Measurements from ENCODE around the gene PHF11.

PHF11 gene

GRCh38 chr13:49539313-49539712 is 43.6 kb downstream of the PHF11 start:
- Histone ChIP-seq H3K4me2 (ENCODE audit: low read length) (no peak overlapping the region), H2AFZ (ENCODE audit: low read depth, low read length) (no peak overlapping the region), H3K9me3 (ENCODE audit: insufficient read depth, low read length) (no peaks in the 10 kb centered on the region), H3K27ac (ENCODE audit: low read length) (no peak overlapping the region), H3K4me1 (ENCODE audit: low read length) (no peaks in the 10 kb centered on the region), H4K20me1 (ENCODE audit: insufficient read depth, low read length) (no peaks in the 10 kb centered on the region), H3K4me3 (ENCODE audit: low read length) (no peak overlapping the region), H3K9ac (ENCODE audit: low read length) (no peak overlapping the region), H3K36me3 (replicated peaks; ENCODE audit: low read depth, low read length) (peaks cover 15% of the 10 kb centered on the region), H3K79me2 (ENCODE audit: low read length) (no peaks in the 10 kb centered on the region), H3K27me3 (ENCODE audit: low read depth, low read length) (no peaks in the 10 kb centered on the region)
- TF ChIP-seq CTCF (IDR thresholded peaks at IDR 0.05; ENCODE audit: low read depth, low read length) (no peak), EZH2phosphoT487 (IDR thresholded peaks at IDR 0.05; ENCODE audit: low read depth) (no peak)

GRCh38 chr13:49539746-49540145 is 44.0 kb downstream of the PHF11 start:
- Histone ChIP-seq H4K20me1 (ENCODE audit: insufficient read depth, low read length) (no peaks in the 10 kb centered on the region), H2AFZ (ENCODE audit: low read depth, low read length) (no peak overlapping the region), H3K79me2 (ENCODE audit: low read length) (no peaks in the 10 kb centered on the region), H3K4me1 (ENCODE audit: low read length) (no peaks in the 10 kb centered on the region), H3K27me3 (ENCODE audit: low read depth, low read length) (no peaks in the 10 kb centered on the region), H3K4me2 (ENCODE audit: low read length) (no peak overlapping the region), H3K36me3 (replicated peaks; ENCODE audit: low read depth, low read length) (peaks cover 15% of the 10 kb centered on the region), H3K9ac (ENCODE audit: low read length) (no peak overlapping the region), H3K27ac (ENCODE audit: low read length) (no peak overlapping the region), H3K9me3 (ENCODE audit: insufficient read depth, low read length) (no peaks in the 10 kb centered on the region), H3K4me3 (ENCODE audit: low read length) (no peak overlapping the region)
- TF ChIP-seq CTCF (IDR thresholded peaks at IDR 0.05; ENCODE audit: low read depth, low read length) (no peak), EZH2phosphoT487 (IDR thresholded peaks at IDR 0.05; ENCODE audit: low read depth) (no peak)

GRCh38 chr13:49540552-49540951 is 44.8 kb downstream of the PHF11 start:
- H3K79me2 ChIP-seq (ENCODE audit: low read length) = no peaks in the 10 kb centered on the region
- no peaks in the 10 kb centered on the region for H3K27me3 ChIP-seq (ENCODE audit: low read depth, low read length)
- H3K4me3 ChIP-seq (ENCODE audit: low read length) = no peak overlapping the region
- H3K9me3 ChIP-seq (ENCODE audit: insufficient read depth, low read length) = no peaks in the 10 kb centered on the region
- H3K4me1 ChIP-seq (ENCODE audit: low read length) = no peaks in the 10 kb centered on the region
- TF ChIP-seq EZH2phosphoT487 (IDR thresholded peaks at IDR 0.05; ENCODE audit: low read depth) (no peak), CTCF (IDR thresholded peaks at IDR 0.05; ENCODE audit: low read depth, low read length) (no peak)
- no peaks in the 10 kb centered on the region for H4K20me1 ChIP-seq (ENCODE audit: insufficient read depth, low read length)
- H3K27ac ChIP-seq (ENCODE audit: low read length) = no peak overlapping the region
- H2AFZ ChIP-seq (ENCODE audit: low read depth, low read length) = no peak overlapping the region
- H3K36me3 ChIP-seq (replicated peaks; ENCODE audit: low read depth, low read length) = peaks cover 15% of the 10 kb centered on the region
- no peak overlapping the region for H3K4me2 ChIP-seq (ENCODE audit: low read length)
- no peak overlapping the region for H3K9ac ChIP-seq (ENCODE audit: low read length)

- no peak overlapping the region for H3K4me3 ChIP-seq (ENCODE audit: low read length)
- H3K9ac ChIP-seq (ENCODE audit: low read length) = no peak overlapping the region
- no peaks in the 10 kb centered on the region for H3K79me2 ChIP-seq (ENCODE audit: low read length)
- no peak for TF ChIP-seq EZH2phosphoT487 (IDR thresholded peaks at IDR 0.05; ENCODE audit: low read depth)
- no peak for TF ChIP-seq CTCF (IDR thresholded peaks at IDR 0.05; ENCODE audit: low read depth, low read length)
- no peak overlapping the region for H3K4me2 ChIP-seq (ENCODE audit: low read length)
- H3K27me3 ChIP-seq (ENCODE audit: low read depth, low read length) = no peaks in the 10 kb centered on the region
- no peaks in the 10 kb centered on the region for H4K20me1 ChIP-seq (ENCODE audit: insufficient read depth, low read length)
- H2AFZ ChIP-seq (ENCODE audit: low read depth, low read length) = no peak overlapping the region
- H3K9me3 ChIP-seq (ENCODE audit: insufficient read depth, low read length) = no peaks in the 10 kb centered on the region
- H3K27ac ChIP-seq (ENCODE audit: low read length) = no peak overlapping the region
- peaks cover 20% of the 10 kb centered on the region for H3K36me3 ChIP-seq (replicated peaks; ENCODE audit: low read depth, low read length)
- no peaks in the 10 kb centered on the region for H3K4me1 ChIP-seq (ENCODE audit: low read length)
Observed at GRCh38 chr13:49543656-49544055, 47.9 kb downstream of the PHF11 start.
